Measurements from ENCODE around the gene DMBT1. TPM values are rescaled to one million over a fixed set of nuclear protein-coding genes. Genes with fewer than 3 reads are reported as not detected.

DMBT1 gene
- total and polyA plus RNA-seq, 10 of the 15 experiments (the other 5 are each of a cell fraction or from before 2014, with no cell fraction given): under 0.01 to 0.13 (median 0.03) TPM; not detected in 5

DNA sequence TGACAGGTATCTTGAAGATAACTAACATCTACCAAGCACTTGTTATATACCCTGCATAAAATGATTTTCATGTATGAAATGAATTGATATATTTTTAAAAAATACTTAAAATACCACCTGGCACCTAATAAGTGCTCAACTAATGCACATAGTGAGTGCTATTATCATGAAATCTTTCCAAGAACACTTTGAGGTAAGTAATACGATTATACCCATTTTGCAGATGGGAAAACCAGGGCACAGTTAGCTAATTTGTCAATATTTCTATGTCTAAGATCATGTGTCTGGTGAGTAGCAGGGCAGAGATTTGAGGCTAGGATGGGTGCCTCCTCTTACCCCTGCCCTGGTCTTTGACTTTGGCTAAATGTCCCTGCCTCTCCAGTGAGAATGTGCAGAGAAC is 6.1 kb downstream of the DMBT1 start:
- in situ Hi-C loops (cut with MboI): loop anchor here (5.0 kb wide), 1 partner anchor 269 kb away; no protein-coding TSS in a partner anchor
- ChIA-PET POLR2A (no interaction called here), CTCF (interaction anchor here (1.4 to 3.6 kb wide), 5 partner anchors 10 to 287 kb away, joined by 3 to 31 read pairs (median 13); no protein-coding TSS in a partner anchor), RAD21 (ENCODE audit: unreplicated experiment) (interaction anchor here (1.8 to 2.1 kb wide), 2 partner anchors 131 to 268 kb away, joined by 11 read pairs; no protein-coding TSS in a partner anchor), SMC1A (ENCODE audit: uncharacterized antibody, unreplicated experiment) (interaction anchor here (1.7 kb wide), 1 partner anchor 131 kb away, joined by 7 read pairs; no protein-coding TSS in a partner anchor)
- no peaks in the 10 kb centered on the region for H3K79me2 ChIP-seq (ENCODE audit: control insufficient read depth, insufficient read depth, low read length)
- intact Hi-C loops (cut with micrococcal nuclease; ENCODE audit: unreplicated experiment): loop anchor here (2.0 to 10.0 kb wide), 3 partner anchors 132 to 268 kb away; no protein-coding TSS in a partner anchor
- ATAC-seq (no peak), DNase-seq (ENCODE audit: low read depth, low spot score) (no peak), FAIRE-seq (no peak)
- H3K27ac ChIP-seq (ENCODE audit: control insufficient read depth, insufficient read depth): no peak overlapping the region
- no peak overlapping the region for H2AFZ ChIP-seq (ENCODE audit: control insufficient read depth, low read depth, low read length)
- H3K36me3 ChIP-seq (ENCODE audit: control insufficient read depth in 2 of 2, insufficient read depth in 2 of 2, low read length in 1 of 2): no peaks in the 10 kb centered on the region
- H3K27me3 ChIP-seq (replicated peaks in 1 of 2; ENCODE audit: control insufficient read depth in 2 of 2, insufficient read depth in 2 of 2, low read length in 1 of 2): no peaks in the 10 kb centered on the region; a peak in 2 of 4 replicates
- no peaks in the 10 kb centered on the region; the same call in 1 of the 2 replicates for H4K20me1 ChIP-seq (ENCODE audit: control insufficient read depth, insufficient read depth)
- TF ChIP-seq NR2C2 (IDR thresholded peaks at IDR 0.05; ENCODE audit: borderline replicate concordance, control insufficient read depth, insufficient read length, low read depth) (no peak), YBX1 (IDR thresholded peaks at IDR 0.05) (no peak), SPI1 (IDR thresholded peaks at IDR 0.05; ENCODE audit: borderline replicate concordance, insufficient read depth, low read depth, low read length) (no peak)
- TF ChIP-seq, protein P1, sequence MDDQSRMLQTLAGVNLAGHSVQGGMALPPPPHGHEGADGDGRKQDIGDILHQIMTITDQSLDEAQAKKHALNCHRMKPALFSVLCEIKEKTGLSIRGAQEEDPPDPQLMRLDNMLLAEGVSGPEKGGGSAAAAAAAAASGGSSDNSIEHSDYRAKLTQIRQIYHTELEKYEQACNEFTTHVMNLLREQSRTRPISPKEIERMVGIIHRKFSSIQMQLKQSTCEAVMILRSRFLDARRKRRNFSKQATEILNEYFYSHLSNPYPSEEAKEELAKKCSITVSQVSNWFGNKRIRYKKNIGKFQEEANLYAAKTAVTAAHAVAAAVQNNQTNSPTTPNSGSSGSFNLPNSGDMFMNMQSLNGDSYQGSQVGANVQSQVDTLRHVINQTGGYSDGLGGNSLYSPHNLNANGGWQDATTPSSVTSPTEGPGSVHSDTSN (IDR thresholded peaks at IDR 0.05; ENCODE audit: insufficient replicate concordance, low read depth, low read length): no peak
- H3K4me1 ChIP-seq (ENCODE audit: control insufficient read depth, insufficient read depth, low read length): no peaks in the 10 kb centered on the region
- H3K4me3 ChIP-seq: no peak overlapping the region
- no peak overlapping the region for H3K9ac ChIP-seq (ENCODE audit: control insufficient read depth, insufficient read depth, low read length)
- no TSS peak for BruUV-seq (replicated peaks)
- no peak overlapping the region for H3K4me2 ChIP-seq (ENCODE audit: control insufficient read depth, insufficient read depth)
- no peaks in the 10 kb centered on the region for H3K9me3 ChIP-seq (replicated peaks; ENCODE audit: control insufficient read depth, insufficient read depth, low read length)
- 36% methylated on average over 1 of the region's 1 CpG for WGBS (ENCODE audit: insufficient coverage, insufficient replicate concordance, low lambda C conversion rate, missing lambda C conversion rate)

All from GM12878 (cell line).